ENCODE results near the gene PLEKHA3. TPM values are rescaled to one million over a fixed set of nuclear protein-coding genes. Genes with fewer than 3 reads are reported as not detected.

Gene PLEKHA3
- total and polyA plus RNA-seq, 9 of the 15 experiments (the other 6 are each of a cell fraction or from before 2014, with no cell fraction given), result 2.3 to 23.4 (median 10.5) TPM

GRCh38 chr2:178550352-178550751 is 70.1 kb downstream of the PLEKHA3 start (continued):
- TF ChIP-seq FOSL1 (tag; conservative IDR thresholded peaks at IDR 0.05), result no peak
- no peak for TF ChIP-seq DNMT1 (IDR thresholded peaks at IDR 0.05)
- TF ChIP-seq ETS2 (tag; IDR thresholded peaks at IDR 0.05; ENCODE audit: borderline replicate concordance, poor library complexity, severe bottlenecking), result no peak
- TF ChIP-seq THRB (CRISPR knock-in tag; conservative IDR thresholded peaks at IDR 0.05), result no peak
- no peak for TF ChIP-seq ZBTB9 (CRISPR knock-in tag; IDR thresholded peaks at IDR 0.05)
- no peak for TF ChIP-seq CLOCK (CRISPR knock-in tag; IDR thresholded peaks at IDR 0.05; ENCODE audit: borderline replicate concordance)
- no peak for TF ChIP-seq NFXL1 (CRISPR knock-in tag; IDR thresholded peaks at IDR 0.05)
- TF ChIP-seq SIN3B (IDR thresholded peaks at IDR 0.05; ENCODE audit: low read depth), result no peak
- no peak for TF ChIP-seq FIP1L1 (IDR thresholded peaks at IDR 0.05; ENCODE audit: low read depth, low read length, poor library complexity, severe bottlenecking)
- TF ChIP-seq MAFF (IDR thresholded peaks at IDR 0.05; ENCODE audit: low read length), result no peak
- TF ChIP-seq TEAD1 (CRISPR knock-in tag; IDR thresholded peaks at IDR 0.05), result no peak
